Amniotic epithelial cell (primary cell): ENCODE data around the gene CTSA.
"Not testable (repeated sequence)": the region's sequence is repeated elsewhere in the genome, so short reads cannot be mapped to it uniquely, and the experiment has no call there.

Experiments
- DNase-seq: peaks from one replicate; pipeline ENCODE4 v3.0.0-alpha.2; 2010; ENCODE audit warnings: low read depth

Gene CTSA

DNA sequence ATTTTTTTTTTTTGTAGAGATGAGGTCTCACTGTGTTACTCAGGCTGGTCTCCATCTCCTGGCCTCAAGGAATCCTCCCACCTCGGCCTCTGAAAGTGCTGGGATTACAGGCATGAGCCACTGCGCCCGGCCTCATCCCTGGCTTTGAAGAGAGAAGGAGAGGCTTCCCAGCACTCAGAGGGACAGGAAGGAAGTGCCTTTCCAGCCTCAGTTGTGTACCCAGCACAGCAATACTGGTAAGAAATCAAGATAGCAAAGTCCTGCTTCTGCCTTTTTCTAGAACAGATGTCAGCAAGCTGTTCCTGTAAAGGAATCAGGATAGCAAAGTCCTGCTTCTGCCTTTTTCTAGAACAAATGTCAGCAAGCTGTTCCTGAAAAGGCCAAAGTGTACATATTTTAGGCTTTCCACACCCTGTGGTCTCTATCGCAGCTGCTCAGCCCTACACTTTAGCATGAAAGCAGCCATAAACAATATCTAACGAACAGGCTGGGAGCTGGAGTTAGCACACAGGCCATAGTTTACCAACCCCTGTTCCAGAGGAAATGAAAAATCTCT lies 27.1 kb downstream of the CTSA start:
- DNase-seq, result peak; percentile 54

DNA sequence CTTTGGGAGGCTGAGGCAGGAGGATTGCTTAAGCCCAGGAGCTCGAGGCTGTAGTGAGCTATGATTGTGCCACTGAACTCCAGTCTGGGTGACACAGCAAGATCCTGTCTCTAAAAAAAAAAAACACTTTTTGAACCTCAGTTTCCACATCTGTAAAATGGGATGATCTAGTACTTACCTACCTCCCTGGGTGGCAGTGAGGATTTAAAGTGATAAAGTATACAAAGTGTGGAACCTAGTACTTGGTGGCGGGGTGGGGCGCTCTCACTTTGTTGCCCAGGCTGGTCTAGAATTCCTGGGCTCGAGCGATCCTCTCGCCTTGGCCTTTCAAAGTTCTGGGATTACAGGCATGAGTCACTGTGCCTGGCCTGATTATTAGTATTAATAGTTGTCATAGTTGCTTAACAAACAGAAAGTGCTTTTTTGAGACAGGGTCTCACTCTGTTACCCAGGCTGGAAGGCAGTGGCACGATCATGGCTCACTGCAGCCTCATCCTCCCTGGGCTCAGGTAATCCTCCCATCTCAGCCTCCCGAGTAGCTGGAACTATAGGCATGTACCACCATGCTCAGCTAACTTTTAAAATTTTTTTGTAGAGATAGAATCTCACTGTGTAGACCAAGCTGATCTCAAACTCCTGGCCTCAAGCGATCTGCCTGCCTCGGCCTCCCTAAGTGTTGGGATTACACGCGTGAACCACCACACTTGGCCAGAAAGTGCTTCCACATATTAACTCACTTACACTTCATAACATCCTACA lies 27.8 kb downstream of the CTSA start:
- peak; percentile 57 for DNase-seq

DNA sequence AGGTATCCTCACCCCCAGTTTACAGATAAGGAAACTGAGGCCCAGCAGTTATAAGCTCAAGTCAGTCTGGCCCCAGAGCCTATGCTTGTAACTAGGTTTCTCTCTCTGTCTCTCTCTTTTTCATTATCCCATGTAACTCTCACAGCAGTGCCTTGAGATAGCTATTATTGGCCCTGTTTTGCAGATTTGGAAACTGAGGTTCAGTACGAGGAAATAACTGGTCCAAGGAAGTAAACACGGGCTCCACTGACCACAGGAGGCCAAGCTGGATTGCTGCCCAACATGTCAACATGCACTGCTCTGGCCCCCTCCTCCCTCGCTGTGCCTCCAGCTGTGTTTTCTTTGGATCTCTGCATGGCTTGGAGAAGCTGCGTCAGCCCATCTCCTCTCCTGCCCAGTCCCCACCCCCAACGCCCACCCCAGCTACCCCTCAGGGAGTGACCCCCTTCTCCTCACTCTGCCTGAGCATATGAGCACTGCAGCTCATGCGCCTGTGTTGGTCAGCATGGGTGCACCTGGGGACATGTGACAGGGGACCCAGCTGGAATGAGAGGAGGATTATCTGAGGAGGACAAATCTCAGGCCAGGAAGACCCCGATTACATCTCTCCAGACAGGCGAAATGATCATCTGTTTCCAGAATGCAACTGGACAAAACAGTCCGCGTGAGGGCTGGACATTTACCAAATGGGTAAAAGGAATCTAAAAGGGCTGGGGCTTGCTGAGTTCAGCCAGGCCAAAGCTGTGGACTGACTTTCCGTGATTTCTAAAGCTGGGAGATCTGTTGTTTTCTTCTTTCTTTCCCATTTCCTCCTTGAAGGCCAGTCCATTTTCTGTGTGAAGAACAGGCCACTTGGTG lies 28.6 kb downstream of the CTSA start:
- peak; percentile 83 for DNase-seq

DNA sequence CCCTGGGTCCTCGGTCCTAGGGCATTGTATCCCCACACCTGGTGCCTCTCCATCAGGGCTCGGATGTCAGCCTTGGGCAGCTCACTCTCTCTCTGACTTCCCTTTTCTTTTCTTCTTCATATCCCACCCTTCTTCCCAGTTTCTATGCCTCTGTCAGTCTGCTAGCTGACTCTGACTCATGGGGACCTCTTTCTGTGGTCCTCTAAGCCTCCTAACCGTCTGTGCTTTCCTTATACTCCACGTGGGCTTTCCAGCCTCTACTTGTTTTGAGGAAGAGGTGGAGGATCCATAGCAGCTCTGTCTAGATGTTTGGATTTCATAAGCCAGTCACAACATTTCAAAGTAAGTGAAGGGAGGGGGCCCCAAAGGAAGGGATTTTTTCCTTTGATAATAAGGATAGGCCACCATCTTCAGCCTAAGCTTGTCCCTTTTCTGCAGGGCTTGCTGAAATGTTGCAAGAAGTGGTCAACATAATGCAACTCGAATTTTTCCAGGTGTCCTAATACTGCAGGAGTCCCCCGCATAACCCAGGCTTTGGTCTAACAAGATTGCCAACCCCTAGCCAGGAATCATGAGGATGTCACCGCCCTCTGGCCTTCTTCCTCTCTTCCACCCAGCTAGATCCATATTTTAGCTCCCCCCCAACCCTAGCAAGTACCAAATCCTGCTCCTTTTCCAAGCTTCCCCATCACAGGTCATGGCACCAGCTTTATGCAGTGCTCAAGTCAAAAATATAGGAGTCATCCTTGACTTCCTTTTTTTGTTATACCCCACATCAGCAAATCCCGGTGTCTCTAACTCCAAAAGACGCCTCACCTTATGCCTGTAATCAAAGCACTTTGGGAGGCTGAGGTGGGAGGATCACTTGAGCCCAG lies 29.6 kb downstream of the CTSA start:
- DNase-seq, result peak; percentile 70

DNA sequence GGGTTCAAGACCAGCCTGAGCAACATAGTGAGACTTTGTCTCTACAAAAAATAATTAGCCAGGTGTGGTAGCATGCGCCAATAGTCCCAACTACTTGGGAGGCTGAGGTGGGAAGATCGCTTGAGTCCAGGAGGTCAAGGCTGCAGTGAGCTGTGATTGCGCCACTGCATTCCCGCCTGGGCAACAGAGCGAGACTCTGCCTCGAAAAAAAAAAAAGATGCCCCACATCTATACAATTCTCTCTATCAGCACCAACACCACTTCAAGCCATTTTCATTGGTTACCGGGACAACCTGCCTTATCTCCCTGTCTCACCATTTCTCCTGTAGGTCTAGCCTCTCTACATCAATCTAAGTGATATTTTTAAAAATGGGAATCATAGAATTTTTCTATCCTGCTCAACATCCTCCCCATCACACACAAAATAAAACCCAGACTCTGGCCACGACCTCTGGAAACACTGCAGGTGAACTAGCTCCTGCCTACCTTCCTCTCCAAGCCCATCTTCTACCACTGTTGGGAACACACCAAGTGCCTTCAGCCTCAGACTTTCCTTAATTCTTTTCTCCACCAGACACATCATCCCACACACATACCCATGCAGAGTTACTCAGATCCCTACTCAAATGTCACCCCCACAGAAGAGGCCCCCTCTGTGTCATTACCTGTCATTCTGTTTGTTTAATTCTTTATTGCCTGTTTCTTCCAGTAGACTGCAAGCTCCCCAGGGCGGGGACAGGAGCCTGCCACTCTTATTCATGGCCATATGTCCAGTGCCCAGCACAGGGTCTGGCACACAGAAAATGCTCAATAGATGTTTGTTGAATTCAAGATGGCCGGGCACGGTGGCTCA lies 30.4 kb downstream of the CTSA start:
- DNase-seq, result no peak

DNA sequence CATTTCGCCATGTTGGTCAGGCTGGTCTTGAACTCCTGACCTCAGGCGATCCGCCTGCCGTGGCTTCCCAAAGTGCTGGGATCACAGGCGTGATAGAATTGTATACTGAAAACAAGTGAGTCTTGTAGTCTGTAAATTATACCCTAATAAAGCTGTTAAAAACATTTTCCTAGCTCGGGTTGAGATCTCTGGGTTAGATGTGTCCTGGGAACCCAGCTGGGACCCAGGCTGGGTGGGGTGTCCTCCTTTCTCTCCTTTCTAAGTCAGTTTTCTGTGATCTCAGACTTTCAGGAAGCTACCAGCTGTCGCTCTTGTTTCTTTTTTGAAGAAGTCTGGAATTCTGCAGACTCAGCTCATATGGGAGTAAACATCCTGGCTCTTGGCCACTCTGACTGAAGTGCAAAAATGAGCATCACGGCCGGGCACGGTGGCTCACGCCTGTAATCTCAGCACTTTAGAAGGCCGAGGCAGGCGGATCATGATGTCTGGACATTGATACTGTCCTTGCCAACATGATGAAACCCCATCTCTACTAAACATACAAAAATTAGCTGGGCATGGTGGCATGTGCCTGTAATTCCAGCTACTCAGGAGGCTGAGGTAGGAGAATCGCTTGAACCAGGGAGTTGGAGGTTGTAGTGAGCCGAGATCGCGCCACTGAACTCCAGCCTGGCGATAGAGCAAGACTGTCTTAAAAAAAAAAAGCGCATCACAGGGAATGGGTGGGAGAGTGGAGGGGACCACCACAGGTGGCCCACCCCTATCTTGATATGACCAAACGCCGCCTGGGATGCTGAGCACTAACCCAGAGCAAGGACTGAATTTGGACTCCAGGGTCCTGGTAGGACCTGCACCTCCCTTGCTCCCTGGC lies 33.5 kb downstream of the CTSA start:
- DNase-seq, result peak; percentile 77

DNA sequence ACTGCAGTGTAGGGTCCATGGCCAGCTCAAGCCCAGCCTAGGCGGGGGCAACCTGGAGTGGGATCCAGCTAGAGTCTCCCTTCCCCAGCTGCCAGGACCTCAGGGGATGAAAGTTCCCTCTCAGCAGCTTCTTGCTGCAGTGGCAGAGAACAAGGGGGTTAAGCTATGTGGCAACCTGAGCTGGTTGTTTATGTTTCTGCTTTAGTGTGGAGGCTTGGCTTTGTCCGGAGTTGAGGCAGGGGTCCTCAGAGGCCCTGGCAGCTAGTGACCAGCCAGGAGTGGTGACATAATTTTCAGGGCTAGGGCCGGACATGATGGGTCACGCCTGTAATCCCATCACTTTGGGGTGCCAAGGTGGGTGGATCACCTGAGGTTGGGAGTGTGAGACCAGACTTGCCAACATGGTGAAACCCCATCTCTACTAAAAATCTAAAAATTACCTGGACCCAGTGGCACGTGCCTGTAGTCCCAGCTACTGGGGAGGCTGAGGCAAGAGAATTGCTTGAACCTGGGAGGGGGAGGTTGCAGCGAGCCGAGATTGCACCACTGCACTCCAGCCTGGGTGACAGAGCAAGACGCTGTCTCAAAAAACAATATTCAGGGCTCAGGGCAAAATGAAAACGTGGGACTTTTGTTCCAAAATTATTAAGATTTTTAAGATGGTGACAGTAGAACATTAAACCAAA lies 34.8 kb downstream of the CTSA start:
- DNase-seq, result no peak

DNA sequence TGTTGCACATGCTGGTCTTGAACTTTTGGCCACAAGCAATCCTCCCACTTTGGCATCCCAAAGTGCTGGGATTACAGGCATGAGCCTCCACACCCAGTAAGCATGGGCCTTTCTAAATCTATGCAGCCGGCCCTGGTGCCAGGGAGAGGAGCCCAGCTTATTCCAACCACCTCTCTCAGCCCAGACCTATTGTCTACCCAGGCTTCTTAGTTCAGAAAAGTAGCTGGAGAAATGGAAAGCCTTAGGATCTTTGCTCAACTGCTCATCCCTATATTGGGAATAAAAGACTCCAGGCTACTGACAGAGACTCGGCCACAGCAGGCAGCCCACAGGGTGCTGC lies 35.6 kb downstream of the CTSA start:
- DNase-seq, result no peak

DNA sequence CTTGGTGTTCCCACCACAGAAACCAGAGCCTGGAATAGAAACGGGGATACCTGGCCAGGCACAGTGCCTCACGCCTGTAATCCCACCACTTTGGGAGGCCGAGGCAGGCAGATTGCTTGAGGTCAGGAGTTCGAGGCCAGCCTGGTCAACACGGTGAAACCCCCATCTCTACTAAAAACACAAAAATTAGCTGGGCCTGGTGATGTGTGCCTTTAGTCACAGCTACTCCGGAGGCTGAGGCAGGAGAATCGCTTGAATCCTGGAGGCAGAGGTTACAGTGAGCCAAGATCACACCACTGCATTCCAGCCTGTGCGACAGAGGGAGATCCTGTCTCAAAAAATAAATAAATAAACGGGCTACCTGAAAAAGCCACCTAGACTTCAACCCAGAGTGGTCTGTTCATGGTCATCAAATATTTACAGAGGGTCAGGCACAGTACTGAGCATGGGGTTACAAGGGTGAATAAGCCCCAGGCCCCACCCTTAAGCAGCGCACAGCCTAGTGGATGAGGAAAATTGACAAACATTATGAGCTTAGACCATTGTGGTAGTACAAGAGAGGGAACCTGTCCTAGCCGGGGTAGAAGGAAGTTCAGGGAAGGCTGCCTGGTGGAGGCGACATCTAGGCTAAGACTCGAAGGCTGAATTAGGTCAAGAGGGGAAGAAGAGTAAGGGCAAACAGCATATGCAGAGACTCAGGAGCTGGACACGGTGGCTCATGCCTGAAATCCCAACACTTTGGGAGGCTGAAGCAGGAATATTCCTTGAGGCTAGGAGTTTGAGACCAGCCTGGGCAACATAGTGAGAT lies 36.1 kb downstream of the CTSA start:
- no peak for DNase-seq

DNA sequence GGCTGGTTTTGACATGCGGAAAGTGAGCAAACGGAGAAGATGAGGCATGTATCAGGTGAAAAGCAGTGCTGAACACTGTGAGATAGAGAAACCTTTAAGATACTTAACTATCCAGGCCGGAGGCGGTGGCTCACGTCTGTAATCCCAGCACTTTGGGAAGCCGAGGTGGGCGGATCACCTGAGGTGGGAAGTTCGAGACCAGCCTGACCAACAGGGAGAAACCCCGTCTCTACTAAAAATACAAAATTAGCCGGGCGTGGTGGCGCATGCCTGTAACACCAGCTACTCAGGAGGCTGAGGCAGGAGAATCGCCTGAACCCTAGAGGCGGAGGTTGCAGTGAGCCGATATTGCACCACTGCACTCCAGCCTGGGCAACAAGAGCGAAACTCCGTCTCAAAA lies 40.5 kb downstream of the CTSA start:
- not testable (repeated sequence) for DNase-seq

DNA sequence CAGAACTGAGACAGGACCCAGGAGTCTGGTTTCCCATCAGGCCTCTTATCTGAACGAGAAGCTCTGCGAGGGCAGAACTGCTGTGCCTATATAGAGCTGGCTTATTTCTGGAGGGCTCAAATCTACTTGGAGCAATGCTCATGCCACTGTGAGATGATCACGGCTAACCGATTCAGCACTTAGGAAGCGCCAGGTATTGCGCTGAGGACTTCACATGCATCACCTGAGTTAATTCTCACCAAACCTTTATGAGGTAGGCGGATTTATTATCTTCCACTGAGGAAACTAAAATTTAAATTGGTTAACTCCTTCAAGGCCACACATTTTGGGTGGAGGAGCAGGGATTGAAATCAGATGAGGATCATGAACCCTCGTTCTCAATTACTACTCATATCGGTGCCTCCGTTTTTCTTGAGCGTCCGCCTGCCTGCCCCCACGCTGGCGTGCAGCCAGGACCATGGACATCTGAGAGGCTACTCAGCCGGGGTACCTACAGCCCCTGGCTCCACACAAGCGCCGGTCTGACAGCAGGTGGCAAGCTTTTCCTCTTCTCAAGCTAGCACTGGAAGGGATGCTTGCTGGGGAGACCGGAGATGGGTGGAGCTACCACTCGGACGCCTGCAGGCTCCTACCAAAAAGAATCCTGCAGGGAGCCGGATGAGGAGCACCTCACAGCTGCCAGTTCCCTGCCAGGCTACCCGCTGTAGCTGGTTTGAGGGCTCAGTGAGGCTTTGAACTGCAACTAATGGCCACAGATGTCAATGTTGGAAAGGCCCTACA lies 42.3 kb downstream of the CTSA start:
- peak; percentile 80 for DNase-seq

DNA sequence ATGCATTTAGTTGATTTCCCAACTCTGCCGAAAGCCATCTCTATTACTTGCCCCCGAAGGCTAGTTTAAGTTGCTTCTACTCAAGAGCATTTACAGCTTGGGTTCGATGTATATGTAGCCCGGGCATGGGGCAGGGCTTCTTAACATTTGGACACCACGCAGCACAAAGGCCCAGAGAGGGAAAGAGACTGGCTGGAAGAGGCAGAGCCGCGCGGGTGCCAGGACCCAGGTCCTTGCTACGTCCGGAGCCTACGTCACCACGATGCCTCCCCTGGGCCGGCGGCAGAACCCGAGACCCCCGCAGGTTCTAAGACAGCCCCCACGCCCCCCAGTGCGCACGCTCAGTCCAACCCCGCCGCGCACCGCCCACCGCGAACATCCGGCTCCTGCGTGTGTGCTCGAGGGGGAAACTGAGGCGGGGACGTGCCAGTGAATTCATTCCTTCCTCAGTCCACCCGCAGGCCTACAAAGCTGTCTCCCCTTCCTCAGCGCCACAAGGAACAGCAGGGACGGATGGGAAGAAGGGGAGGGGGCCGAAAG lies 43.0 kb downstream of the CTSA start:
- no peak for DNase-seq

DNA sequence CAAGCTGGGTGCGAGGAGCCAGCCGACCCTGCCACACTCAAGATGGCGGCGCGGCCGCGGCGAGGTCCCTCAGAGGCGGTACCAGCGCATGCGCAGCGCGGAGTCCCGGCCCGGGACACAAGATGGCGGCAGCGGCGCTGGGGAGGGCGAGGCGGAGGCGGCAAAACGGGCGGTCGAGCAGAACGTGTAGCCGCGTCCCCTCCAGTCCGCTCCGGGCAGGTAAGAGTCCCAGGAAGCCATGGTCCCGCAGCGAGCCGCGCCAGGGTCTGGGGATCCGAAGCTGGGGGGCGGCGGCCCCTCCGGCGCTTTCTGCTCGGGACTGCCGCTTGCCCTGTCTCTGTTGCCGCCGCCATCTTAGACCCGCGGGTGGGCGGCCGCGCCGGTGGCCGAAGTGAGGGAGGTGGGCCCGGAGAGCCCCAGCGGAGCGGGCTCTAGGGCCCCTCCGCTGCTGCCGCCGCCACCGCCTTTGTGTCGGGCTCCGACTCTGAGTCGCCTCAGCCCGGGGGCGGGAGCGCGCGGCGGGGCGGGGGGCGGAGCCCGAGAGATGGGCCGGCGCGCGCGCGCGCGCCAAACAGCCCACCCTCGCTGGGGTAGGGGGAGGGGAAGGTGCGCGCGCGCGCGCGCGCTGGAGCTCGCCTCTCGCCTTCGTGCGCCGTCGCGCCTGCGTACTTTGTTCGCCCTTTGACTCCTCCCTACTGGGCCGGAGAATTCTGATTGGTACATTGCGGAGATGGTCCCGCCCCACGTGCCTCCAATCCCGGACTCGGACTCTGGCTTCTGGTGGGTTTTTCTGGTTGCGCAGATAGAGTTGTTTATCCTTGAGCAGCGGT lies 43.7 kb downstream of the CTSA start, which contains the start of gene PCIF1:
PCIF1 (plus strand) TSS at position 98 of the 830 bp plus-strand sequence. CDS start 4,317 bp downstream, outside the sequence.
- peak; percentile 99 for DNase-seq

DNA sequence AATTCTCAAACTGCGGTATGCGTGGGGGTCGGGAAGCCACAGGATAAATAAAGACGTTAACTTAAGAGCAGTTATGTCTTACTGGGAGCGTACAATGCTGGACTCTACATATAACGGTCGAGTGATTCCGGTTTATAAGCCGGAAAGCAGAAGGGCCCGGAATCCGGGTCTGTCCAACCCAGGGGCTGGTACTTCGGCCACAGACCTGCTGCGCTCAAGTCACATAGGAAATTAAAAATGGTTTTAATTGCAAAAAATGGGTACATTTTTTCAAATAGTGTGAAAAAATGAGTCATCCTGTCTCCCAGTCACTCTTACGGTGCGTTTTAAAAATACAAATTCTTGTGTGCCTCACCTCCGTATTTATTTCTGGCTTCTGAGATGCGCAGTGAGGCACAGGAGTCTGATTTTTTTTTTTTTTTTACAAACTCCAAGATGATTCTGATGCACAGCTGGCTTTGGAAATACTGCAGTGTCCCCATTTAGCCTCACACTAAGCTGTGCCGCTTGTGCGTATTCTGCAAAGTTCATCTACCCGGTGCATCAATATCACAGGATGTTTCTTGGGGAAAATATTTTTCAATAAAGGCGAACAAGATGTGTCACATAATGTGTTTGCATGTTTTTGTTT lies 44.4 kb downstream of the CTSA start:
- no peak for DNase-seq

DNA sequence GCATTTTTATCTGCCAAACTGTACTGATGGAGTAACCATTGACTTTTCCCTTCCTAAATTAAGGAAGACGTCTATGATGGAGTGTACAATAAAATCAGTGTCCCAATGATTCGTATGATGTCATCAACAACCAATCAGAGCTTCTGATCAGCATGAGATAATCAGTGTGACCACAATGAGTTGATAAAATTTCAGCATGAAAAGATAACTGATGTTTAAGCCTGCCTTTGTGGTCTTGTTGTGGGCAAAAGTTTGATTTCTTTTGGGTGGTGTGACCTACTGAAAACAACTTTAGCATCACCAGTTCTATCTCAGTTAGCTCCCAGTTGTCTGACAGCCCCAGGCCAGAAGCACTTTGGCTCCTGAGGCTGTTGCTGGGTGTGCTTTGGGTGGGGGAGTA lies 46.6 kb downstream of the CTSA start:
- DNase-seq, result peak; percentile 86
